ENCODE data around the gene MYO9A.

The MYO9A gene

DNA sequence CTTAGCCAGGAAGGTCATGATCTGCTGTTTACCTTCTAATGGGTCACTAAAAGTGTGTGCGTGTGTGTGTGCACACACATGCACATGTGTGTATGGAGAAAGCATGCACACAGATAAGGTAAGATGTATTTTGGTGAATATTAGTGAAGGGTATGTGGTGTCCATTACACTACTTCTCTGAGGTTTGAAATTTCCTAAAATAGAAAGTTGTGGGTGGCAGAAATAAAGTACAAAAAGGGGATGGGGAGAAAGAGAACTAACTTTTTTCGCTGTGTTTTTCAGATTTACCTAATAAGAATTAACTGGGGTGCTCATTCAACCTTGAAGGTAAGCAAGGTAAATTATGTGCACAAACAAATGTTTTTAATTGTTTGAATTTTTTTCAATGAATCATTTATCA is 332.0 kb downstream of the MYO9A start:
- no peak for DNase-seq (ENCODE audit: low read depth)
- no peak overlapping the region for H3K4me3 ChIP-seq (ENCODE audit: low read depth, low read length)
- TF ChIP-seq, protein P1, sequence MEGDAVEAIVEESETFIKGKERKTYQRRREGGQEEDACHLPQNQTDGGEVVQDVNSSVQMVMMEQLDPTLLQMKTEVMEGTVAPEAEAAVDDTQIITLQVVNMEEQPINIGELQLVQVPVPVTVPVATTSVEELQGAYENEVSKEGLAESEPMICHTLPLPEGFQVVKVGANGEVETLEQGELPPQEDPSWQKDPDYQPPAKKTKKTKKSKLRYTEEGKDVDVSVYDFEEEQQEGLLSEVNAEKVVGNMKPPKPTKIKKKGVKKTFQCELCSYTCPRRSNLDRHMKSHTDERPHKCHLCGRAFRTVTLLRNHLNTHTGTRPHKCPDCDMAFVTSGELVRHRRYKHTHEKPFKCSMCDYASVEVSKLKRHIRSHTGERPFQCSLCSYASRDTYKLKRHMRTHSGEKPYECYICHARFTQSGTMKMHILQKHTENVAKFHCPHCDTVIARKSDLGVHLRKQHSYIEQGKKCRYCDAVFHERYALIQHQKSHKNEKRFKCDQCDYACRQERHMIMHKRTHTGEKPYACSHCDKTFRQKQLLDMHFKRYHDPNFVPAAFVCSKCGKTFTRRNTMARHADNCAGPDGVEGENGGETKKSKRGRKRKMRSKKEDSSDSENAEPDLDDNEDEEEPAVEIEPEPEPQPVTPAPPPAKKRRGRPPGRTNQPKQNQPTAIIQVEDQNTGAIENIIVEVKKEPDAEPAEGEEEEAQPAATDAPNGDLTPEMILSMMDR (IDR thresholded peaks at IDR 0.05; ENCODE audit: control insufficient read depth, extremely low read depth, insufficient read depth), result no peak

DNA sequence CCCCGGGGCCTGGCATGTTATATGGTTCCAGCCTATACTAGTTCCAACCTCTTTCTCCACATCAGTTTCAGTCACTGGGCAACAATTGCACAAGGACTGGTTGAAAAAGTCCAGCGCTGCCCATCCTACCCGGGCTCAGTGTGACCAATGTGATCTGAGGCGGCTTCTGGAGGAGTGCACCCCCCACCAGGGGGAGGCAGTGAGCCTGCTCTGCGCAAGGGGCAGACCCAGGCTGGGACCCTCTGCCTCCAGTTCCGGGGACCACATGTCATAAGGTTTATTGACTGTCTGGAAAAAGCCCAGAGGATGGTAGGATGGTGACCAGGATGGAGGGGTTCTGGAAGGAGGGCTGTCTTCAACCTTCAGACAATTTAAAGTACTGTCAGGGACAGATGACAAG is 333.2 kb downstream of the MYO9A start:
- H3K4me3 ChIP-seq (ENCODE audit: low read depth, low read length), result no peak overlapping the region
- TF ChIP-seq, protein P1 (IDR thresholded peaks at IDR 0.05; ENCODE audit: control insufficient read depth, extremely low read depth, insufficient read depth), result peak; percentile 32; the same call in 1 of the 2 replicates
- DNase-seq (ENCODE audit: low read depth), result no peak

DNA sequence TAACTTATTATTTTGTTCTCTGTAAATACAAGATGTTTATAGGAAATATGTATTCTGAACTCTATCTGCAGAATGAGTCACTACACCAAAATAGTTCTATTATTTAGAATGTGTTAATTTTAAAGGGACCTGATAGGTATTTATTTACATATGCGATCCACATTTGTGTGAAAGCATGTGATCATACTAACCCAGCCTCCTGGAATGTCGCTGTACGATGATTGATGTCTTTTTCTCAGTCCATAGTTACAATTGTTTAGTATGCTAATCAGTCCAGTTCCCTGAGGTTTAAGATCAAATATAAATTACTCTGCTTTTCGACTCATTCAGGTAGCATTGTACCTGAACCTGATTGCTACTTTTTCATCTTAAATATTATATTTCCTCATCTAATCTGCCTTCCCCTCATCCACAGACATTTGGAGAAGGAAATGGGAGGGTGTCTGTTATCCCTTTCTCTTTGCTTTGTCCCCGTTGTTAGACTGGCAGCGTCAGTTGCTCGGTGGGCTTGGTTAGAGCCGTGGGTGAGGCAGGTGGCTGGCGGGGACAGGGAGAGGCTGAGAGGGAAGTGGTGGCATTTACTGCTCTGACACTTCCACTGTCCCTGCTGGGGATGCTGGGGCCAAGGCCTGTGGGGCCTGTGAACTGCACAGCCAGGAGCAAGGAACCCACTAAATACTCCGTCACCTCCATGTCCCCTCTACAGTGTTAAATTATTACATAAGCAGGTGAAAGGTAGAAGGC is 335.4 kb downstream of the MYO9A start:
- TF ChIP-seq, protein P1 (IDR thresholded peaks at IDR 0.05; ENCODE audit: control insufficient read depth, extremely low read depth, insufficient read depth), result no peak
- no peak for DNase-seq (ENCODE audit: low read depth)
- H3K4me3 ChIP-seq (ENCODE audit: low read depth, low read length), result no peak overlapping the region

DNA sequence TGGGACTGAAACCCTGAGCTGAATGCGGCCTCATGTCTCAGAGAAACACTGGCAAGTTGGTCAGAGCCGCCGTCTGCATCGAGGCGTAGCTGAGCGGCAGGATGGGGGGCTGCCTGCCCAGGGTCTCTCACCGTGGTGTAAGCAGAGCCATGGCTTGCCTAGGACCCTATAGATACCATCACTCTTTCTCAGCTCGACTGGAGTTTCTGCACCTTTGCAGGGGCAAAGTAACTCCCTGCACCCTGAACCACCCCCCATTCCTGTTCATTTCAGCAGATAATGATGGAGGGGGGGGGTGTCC is 336.0 kb downstream of the MYO9A start:
- DNase-seq (ENCODE audit: low read depth), result no peak
- TF ChIP-seq, protein P1 (IDR thresholded peaks at IDR 0.05; ENCODE audit: control insufficient read depth, extremely low read depth, insufficient read depth), result no peak
- H3K4me3 ChIP-seq (ENCODE audit: low read depth, low read length), result no peak overlapping the region

DNA sequence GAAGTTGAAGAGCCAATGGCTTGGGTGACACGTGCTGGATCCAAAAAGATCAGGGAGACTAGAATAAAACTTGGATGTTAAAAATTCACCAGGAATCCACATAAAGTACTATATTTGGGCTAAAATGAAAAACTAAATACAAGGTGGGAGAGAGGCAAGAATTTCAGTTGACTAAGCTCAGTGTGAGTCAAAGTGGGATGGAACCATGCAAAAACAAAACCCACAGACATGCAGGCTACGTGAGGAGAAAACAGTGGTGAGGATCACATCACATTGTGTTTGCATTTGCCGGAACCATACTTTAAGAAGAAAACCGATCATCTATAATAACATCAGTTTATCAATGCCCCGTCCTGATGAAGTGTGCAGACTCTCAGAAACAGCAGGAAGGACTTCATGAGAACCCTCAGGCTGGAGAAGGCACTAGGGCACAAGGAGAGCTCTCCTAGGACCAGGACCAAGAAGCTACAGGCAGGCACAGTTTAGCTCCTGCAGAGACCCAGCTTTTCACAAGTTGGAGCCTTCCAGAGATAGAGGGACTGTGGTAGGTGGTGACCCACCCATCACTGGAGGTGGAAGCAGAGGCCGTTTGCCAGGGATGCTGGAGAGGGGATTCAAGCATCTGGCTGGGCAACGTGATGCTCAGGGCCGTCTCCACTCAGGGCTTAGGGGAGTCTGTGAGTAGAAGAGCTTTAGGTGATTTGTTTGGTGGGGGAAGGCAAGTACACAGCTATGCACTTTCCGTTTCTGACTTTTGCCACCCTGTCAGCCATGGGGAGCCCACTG is 336.6 kb downstream of the MYO9A start:
- no peak overlapping the region for H3K4me3 ChIP-seq (ENCODE audit: low read depth, low read length)
- DNase-seq (ENCODE audit: low read depth), result no peak
- TF ChIP-seq, protein P1 (IDR thresholded peaks at IDR 0.05; ENCODE audit: control insufficient read depth, extremely low read depth, insufficient read depth), result no peak

DNA sequence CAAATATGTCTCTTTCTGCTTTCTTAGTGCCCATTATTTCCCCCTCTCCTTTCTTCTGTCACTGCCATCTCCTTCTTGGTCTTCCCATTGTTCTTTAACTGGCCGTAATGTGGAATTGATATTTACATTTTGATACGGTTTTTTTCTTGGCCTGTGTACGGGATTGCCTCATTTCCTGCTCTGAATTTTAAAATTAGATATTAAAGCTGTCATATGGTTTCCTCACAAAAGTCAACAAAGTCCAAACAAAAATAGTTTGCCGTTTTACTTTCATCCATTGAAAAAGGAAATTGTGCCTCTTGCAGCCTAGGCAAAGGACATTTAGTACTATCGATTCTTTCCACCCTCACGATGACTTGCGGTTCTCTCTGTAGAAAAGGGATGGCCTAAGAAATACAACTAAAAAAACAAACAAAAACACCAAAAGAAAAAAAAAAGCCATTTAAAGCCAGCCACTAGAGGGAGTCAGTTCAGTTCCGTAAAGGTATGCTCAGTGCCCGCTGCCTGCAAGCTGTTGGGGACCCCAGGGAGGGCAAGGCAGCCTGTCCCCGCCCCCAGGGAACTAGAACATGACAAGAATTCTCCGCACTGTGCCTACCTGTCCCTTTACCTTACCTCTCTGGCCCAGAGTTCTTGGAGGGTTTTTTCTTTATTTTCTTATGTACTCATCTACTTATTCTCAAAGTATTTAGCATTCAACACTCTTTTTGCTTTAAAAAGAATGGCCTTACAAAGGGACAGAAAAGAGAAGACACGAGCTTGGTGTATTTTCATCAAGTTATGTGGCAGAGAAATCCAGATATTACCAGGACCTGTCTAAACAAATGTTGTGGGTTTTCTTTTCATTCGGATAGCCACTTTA is 337.6 kb downstream of the MYO9A start:
- no peak overlapping the region for H3K4me3 ChIP-seq (ENCODE audit: low read depth, low read length)
- peak; percentile 17 for DNase-seq (ENCODE audit: low read depth)
- TF ChIP-seq, protein P1 (IDR thresholded peaks at IDR 0.05; ENCODE audit: control insufficient read depth, extremely low read depth, insufficient read depth), result peak; percentile 73
